ENCODE results near the gene KCND1.
A peak's percentile ranks its signal among the peaks of the same experiment; 100 is the strongest.

KCND1 gene

GRCh38 chrX:48957827-48958634, 13.6 kb downstream of the KCND1 start:
- POLR2A ChIA-PET = interaction anchor here (0.6 to 3.3 kb wide), 18 partner anchors 9 to 379 kb away, joined by 3 to 24 read pairs (median 4); partner anchors contain the start of genes GRIPAP1, HDAC6, KCND1 and PQBP1
- peaks cover 3% of the 10 kb centered on the region; the same call in 1 of the 2 replicates for H3K4me1 ChIP-seq (ENCODE audit: control insufficient read depth, insufficient read depth, low read length)
- peak overlapping the region; percentile 74 for H3K27ac ChIP-seq (ENCODE audit: extremely low read depth, low read depth, low read length)
- peaks cover 0 to 34% of the 10 kb centered on the region in 2 experiments; a peak in 1 of 3 replicates for H3K36me3 ChIP-seq (ENCODE audit: control insufficient read depth in 2 of 2, insufficient read depth in 1 of 2, low read length in 2 of 2)
- H3K9me3 ChIP-seq (ENCODE audit: control insufficient read depth, insufficient read depth, low read depth, low read length) = no peaks in the 10 kb centered on the region
- peak overlapping the region; percentile 67 for H3K4me3 ChIP-seq (ENCODE audit: low read depth, low read length)
- CTCF ChIA-PET = interaction anchor here (0.6 to 1.5 kb wide), 5 partner anchors 10 to 320 kb away, joined by 3 to 4 read pairs (median 3); partner anchors contain the start of gene KCND1
- TF ChIP-seq ZNF792 (tag by site-specific recombination; IDR thresholded peaks at IDR 0.05) (no peak), PRDM10 (tag by site-specific recombination; IDR thresholded peaks at IDR 0.05) (no peak), BCL11A (tag by site-specific recombination; IDR thresholded peaks at IDR 0.05; ENCODE audit: low read depth) (no peak), KLF1 (tag by site-specific recombination; IDR thresholded peaks at IDR 0.05) (no peak), GLI2 (tag by site-specific recombination; IDR thresholded peaks at IDR 0.05; ENCODE audit: borderline replicate concordance, low read depth) (no peak), TSHZ1 (tag by site-specific recombination; IDR thresholded peaks at IDR 0.05; ENCODE audit: borderline replicate concordance) (no peak), KLF9 (tag by site-specific recombination; IDR thresholded peaks at IDR 0.05; ENCODE audit: low read depth) (peak; percentile 58; the same call in 1 of the 2 replicates), ZNF791 (tag by site-specific recombination; IDR thresholded peaks at IDR 0.05) (no peak), ZNF404 (tag by site-specific recombination; IDR thresholded peaks at IDR 0.05) (no peak), ZNF214 (tag by site-specific recombination; IDR thresholded peaks at IDR 0.05; ENCODE audit: borderline replicate concordance) (no peak), KLF16 (tag by site-specific recombination; IDR thresholded peaks at IDR 0.05) (peak; percentile 29), ZNF184 (tag by site-specific recombination; IDR thresholded peaks at IDR 0.05) (no peak), ZXDB (tag by site-specific recombination; IDR thresholded peaks at IDR 0.05) (peak; percentile 60), PATZ1 (tag by site-specific recombination; IDR thresholded peaks at IDR 0.05) (0 out of 2 replicates have a peak, but pooled peaks have one; percentile 51), ZNF660 (tag by site-specific recombination; IDR thresholded peaks at IDR 0.05) (0 out of 2 replicates have a peak, but pooled peaks have one; percentile 1), ZNF138 (tag by site-specific recombination; IDR thresholded peaks at IDR 0.05; ENCODE audit: borderline replicate concordance) (no peak), ZNF311 (tag by site-specific recombination; IDR thresholded peaks at IDR 0.05; ENCODE audit: borderline replicate concordance) (no peak), BCL6B (tag by site-specific recombination; IDR thresholded peaks at IDR 0.05) (no peak), GLIS1 (tag by site-specific recombination; IDR thresholded peaks at IDR 0.05) (0 out of 2 replicates have a peak, but pooled peaks have one; percentile 22), ZNF391 (tag by site-specific recombination; IDR thresholded peaks at IDR 0.05; ENCODE audit: borderline replicate concordance, low read depth) (0 out of 2 replicates have a peak, but pooled peaks have one; percentile 45), ZNF645 (tag by site-specific recombination; IDR thresholded peaks at IDR 0.05) (0 out of 2 replicates have a peak, but pooled peaks have one; percentile 44), ZBTB8A (tag by site-specific recombination; IDR thresholded peaks at IDR 0.05) (0 out of 2 replicates have a peak, but pooled peaks have one; percentile 45), ZNF121 (tag by site-specific recombination; IDR thresholded peaks at IDR 0.05) (no peak), ZNF549 (tag by site-specific recombination; IDR thresholded peaks at IDR 0.05) (no peak)

Data from HEK293 (cell line).